ENCODE measurements around the gene ZBTB7C. TPM values are rescaled to one million over a fixed set of nuclear protein-coding genes. Genes with fewer than 3 reads are reported as not detected.

The ZBTB7C gene
- total RNA-seq, 4 donors from 2014 or later, result 5.0 to 14.1 (median 13.3) TPM

Small RNA genes lying within 50 kb of the gene (small RNA-seq; reads per million reads assigned to genes)
- gene RNU6-708P, result not detected

Other genes with a start within 250 kb of the ZBTB7C start
- 10 to 100 TPM; 57.5 to 94.0 (median 72.4) TPM for gene CTIF, start 129.6 kb upstream of the ZBTB7C start, total RNA-seq